WI38 (cell line): ENCODE data around the gene RABGAP1.

Source experiments
- H3K4me3 ChIP-seq: 2 replicates; pipeline ENCODE4 v1.5.1; 2011; ENCODE audit warnings: low read depth, mild to moderate bottlenecking, control low read depth, low read length
- CTCF ChIP-seq: IDR thresholded peaks from 2 replicates; pipeline ENCODE4 v1.5.1; 2012; ENCODE audit warnings: low read depth, mild to moderate bottlenecking, control low read depth, low read length

RABGAP1 gene

GRCh38 chr9:123081824-123082223, 141.0 kb downstream of the RABGAP1 start:
- H3K4me3 ChIP-seq, result no peak overlapping the region
- peak; percentile 44; the same call in 1 of the 2 replicates for TF ChIP-seq CTCF

GRCh38 chr9:123083680-123084079, 142.9 kb downstream of the RABGAP1 start:
- TF ChIP-seq CTCF, result no peak
- H3K4me3 ChIP-seq, result no peak overlapping the region

GRCh38 chr9:123084256-123084655, 143.4 kb downstream of the RABGAP1 start:
- no peak overlapping the region for H3K4me3 ChIP-seq
- TF ChIP-seq CTCF, result no peak

- no peak for TF ChIP-seq CTCF
- H3K4me3 ChIP-seq, result no peak overlapping the region
Observed at GRCh38 chr9:123085916-123086315, 145.1 kb downstream of the RABGAP1 start.

- no peak for TF ChIP-seq CTCF
- no peak overlapping the region for H3K4me3 ChIP-seq
Observed at GRCh38 chr9:123087359-123087888, 146.6 kb downstream of the RABGAP1 start.

GRCh38 chr9:123089040-123089439, 148.2 kb downstream of the RABGAP1 start:
- no peak overlapping the region for H3K4me3 ChIP-seq
- no peak for TF ChIP-seq CTCF

GRCh38 chr9:123089790-123090189, 149.0 kb downstream of the RABGAP1 start:
- no peak overlapping the region for H3K4me3 ChIP-seq

More at GRCh38 chr9:123089790-123090189, 149.0 kb downstream of the RABGAP1 start:
- TF ChIP-seq CTCF, result no peak
